Measurements from ENCODE around the gene GDF3.
A peak's percentile ranks its signal among the peaks of the same experiment; 100 is the strongest.

GDF3 gene

GRCh38 chr12:7668171-7668570 is 27.4 kb downstream of the GDF3 start:
- H3K79me2 ChIP-seq (ENCODE audit: insufficient read depth, low read length) = no peaks in the 10 kb centered on the region
- H3K27ac ChIP-seq (ENCODE audit: low read depth, low read length, poor library complexity, severe bottlenecking) = no peak overlapping the region
- no peak overlapping the region for H3K4me2 ChIP-seq (ENCODE audit: low read length)
- H3K4me3 ChIP-seq (ENCODE audit: low read depth, low read length, poor library complexity, severe bottlenecking) = no peak overlapping the region
- H3F3A ChIP-seq (ENCODE audit: insufficient read depth, low read length) = no peaks in the 10 kb centered on the region
- no peaks in the 10 kb centered on the region for H3K9me3 ChIP-seq (ENCODE audit: low read length)
- no peaks in the 10 kb centered on the region for H3K4me1 ChIP-seq (ENCODE audit: insufficient read depth, low read length, severe bottlenecking)
- no peak overlapping the region for H2AFZ ChIP-seq (ENCODE audit: low read length)
- H3K9ac ChIP-seq (ENCODE audit: low read length) = no peak overlapping the region
- no peaks in the 10 kb centered on the region for H3K27me3 ChIP-seq (ENCODE audit: insufficient read depth, low read length)
- no peaks in the 10 kb centered on the region for H3K36me3 ChIP-seq (ENCODE audit: insufficient read depth, low read length)
- TF ChIP-seq EZH2 (IDR thresholded peaks at IDR 0.05; ENCODE audit: borderline replicate concordance, low read length) (no peak), CTCF (IDR thresholded peaks at IDR 0.05; ENCODE audit: low read length) (no peak)
- no peaks in the 10 kb centered on the region for H4K20me1 ChIP-seq (ENCODE audit: insufficient read depth, low read length)
- H3K9me2 ChIP-seq (ENCODE audit: low read depth, low read length) = no peaks in the 10 kb centered on the region

GRCh38 chr12:7667125-7667524 is 28.4 kb downstream of the GDF3 start:
- no peaks in the 10 kb centered on the region for H3K36me3 ChIP-seq (ENCODE audit: insufficient read depth, low read length)
- no peak overlapping the region for H2AFZ ChIP-seq (ENCODE audit: low read length)
- H3K4me2 ChIP-seq (ENCODE audit: low read length) = no peak overlapping the region
- TF ChIP-seq CTCF (IDR thresholded peaks at IDR 0.05; ENCODE audit: low read length) (peak; percentile 39; the same call in 1 of the 2 replicates), EZH2 (IDR thresholded peaks at IDR 0.05; ENCODE audit: borderline replicate concordance, low read length) (no peak)
- H3K9me3 ChIP-seq (ENCODE audit: low read length) = no peaks in the 10 kb centered on the region
- H3K79me2 ChIP-seq (ENCODE audit: insufficient read depth, low read length) = no peaks in the 10 kb centered on the region
- H3K27me3 ChIP-seq (ENCODE audit: insufficient read depth, low read length) = peaks cover 7% of the 10 kb centered on the region; the same call in 1 of the 2 replicates
- no peak overlapping the region for H3K4me3 ChIP-seq (ENCODE audit: low read depth, low read length, poor library complexity, severe bottlenecking)
- H3K9me2 ChIP-seq (ENCODE audit: low read depth, low read length) = no peaks in the 10 kb centered on the region
- no peak overlapping the region for H3K9ac ChIP-seq (ENCODE audit: low read length)
- H3K4me1 ChIP-seq (ENCODE audit: insufficient read depth, low read length, severe bottlenecking) = no peaks in the 10 kb centered on the region
- H3F3A ChIP-seq (ENCODE audit: insufficient read depth, low read length) = no peaks in the 10 kb centered on the region
- no peaks in the 10 kb centered on the region for H4K20me1 ChIP-seq (ENCODE audit: insufficient read depth, low read length)
- no peak overlapping the region for H3K27ac ChIP-seq (ENCODE audit: low read depth, low read length, poor library complexity, severe bottlenecking)

GRCh38 chr12:7666595-7666994 is 29.0 kb downstream of the GDF3 start:
- H3K79me2 ChIP-seq (ENCODE audit: insufficient read depth, low read length) = no peaks in the 10 kb centered on the region
- no peaks in the 10 kb centered on the region for H3F3A ChIP-seq (ENCODE audit: insufficient read depth, low read length)
- H3K9me2 ChIP-seq (ENCODE audit: low read depth, low read length) = no peaks in the 10 kb centered on the region
- no peak overlapping the region for H3K9ac ChIP-seq (ENCODE audit: low read length)
- no peaks in the 10 kb centered on the region for H3K36me3 ChIP-seq (ENCODE audit: insufficient read depth, low read length)
- no peaks in the 10 kb centered on the region for H3K9me3 ChIP-seq (ENCODE audit: low read length)
- H2AFZ ChIP-seq (ENCODE audit: low read length) = no peak overlapping the region
- peaks cover 7% of the 10 kb centered on the region; the same call in 1 of the 2 replicates for H3K27me3 ChIP-seq (ENCODE audit: insufficient read depth, low read length)
- no peak for TF ChIP-seq CTCF (IDR thresholded peaks at IDR 0.05; ENCODE audit: low read length)
- no peak for TF ChIP-seq EZH2 (IDR thresholded peaks at IDR 0.05; ENCODE audit: borderline replicate concordance, low read length)
- H3K4me3 ChIP-seq (ENCODE audit: low read depth, low read length, poor library complexity, severe bottlenecking) = no peak overlapping the region
- no peak overlapping the region for H3K27ac ChIP-seq (ENCODE audit: low read depth, low read length, poor library complexity, severe bottlenecking)
- H3K4me1 ChIP-seq (ENCODE audit: insufficient read depth, low read length, severe bottlenecking) = no peaks in the 10 kb centered on the region
- no peak overlapping the region for H3K4me2 ChIP-seq (ENCODE audit: low read length)
- H4K20me1 ChIP-seq (ENCODE audit: insufficient read depth, low read length) = no peaks in the 10 kb centered on the region

Measured in OCI-LY1 (cell line).